SK-N-MC (cell line): ENCODE results near the gene OTC.

Source experiments
- EZH2 ChIP-seq: fragments of 200-600 bp; sonication (generic); IDR thresholded peaks from one replicate; pipeline ENCODE4 v1.6.1; 2017; ENCODE audit warnings: antibody characterized with exemption
- POLR2AphosphoS5 ChIP-seq: IDR thresholded peaks from 2 replicates; pipeline ENCODE4 v1.6.1; 2012; ENCODE audit warnings: mild to moderate bottlenecking, low read depth, low read length, borderline replicate concordance

- TF ChIP-seq POLR2AphosphoS5 (no peak), EZH2 (no peak)
Observed at GRCh38 chrX:38426785-38427184, 74.4 kb downstream of the OTC start.
